ELR (cell line): ENCODE measurements around the gene ZRANB1.

ENCODE experiments used
- DNase-seq: peaks from one replicate; pipeline ENCODE4 v3.0.0-alpha.2; 2015; ENCODE audit warnings: low read depth

ZRANB1 gene

GRCh38 chr10:124993736-124994451 lies 52.0 kb downstream of the ZRANB1 start:
- no peak for DNase-seq

- DNase-seq, result no peak
Measured at GRCh38 chr10:124994573-124995473, 52.9 kb downstream of the ZRANB1 start.

- no peak for DNase-seq
Measured at GRCh38 chr10:124995605-124996004, 53.7 kb downstream of the ZRANB1 start.

GRCh38 chr10:124996127-124996853 lies 54.4 kb downstream of the ZRANB1 start:
- DNase-seq, result no peak

GRCh38 chr10:124996854-124997215 lies 54.9 kb downstream of the ZRANB1 start:
- no peak for DNase-seq

- DNase-seq, result no peak
Measured at GRCh38 chr10:124997306-124997705, 55.4 kb downstream of the ZRANB1 start.

- no peak for DNase-seq
Measured at GRCh38 chr10:124997771-124998623, 56.1 kb downstream of the ZRANB1 start.

- DNase-seq, result no peak
Measured at GRCh38 chr10:124998624-124999291, 56.8 kb downstream of the ZRANB1 start.

- DNase-seq, result no peak
Measured at GRCh38 chr10:124999433-125000365, 57.8 kb downstream of the ZRANB1 start.

GRCh38 chr10:125000366-125001312 lies 58.7 kb downstream of the ZRANB1 start:
- no peak for DNase-seq

GRCh38 chr10:125001313-125002046 lies 59.6 kb downstream of the ZRANB1 start:
- DNase-seq, result no peak

GRCh38 chr10:125002047-125002422 lies 60.1 kb downstream of the ZRANB1 start:
- no peak for DNase-seq

- DNase-seq, result no peak
Measured at GRCh38 chr10:125002423-125003145, 60.7 kb downstream of the ZRANB1 start.

GRCh38 chr10:125003146-125003900 lies 61.4 kb downstream of the ZRANB1 start:
- no peak for DNase-seq

- no peak for DNase-seq
Measured at GRCh38 chr10:125003901-125004467, 62.1 kb downstream of the ZRANB1 start.

GRCh38 chr10:125004571-125005311 lies 62.8 kb downstream of the ZRANB1 start:
- no peak for DNase-seq
